Hematopoietic multipotent progenitor cell treated with erythropoietin and hydrocortisone succinate and interleukin-3 and kit ligand, for 15 days (in vitro differentiated cells): ENCODE data around the gene EPB41.
"Not testable (repeated sequence)": the region's sequence is repeated elsewhere in the genome, so short reads cannot be mapped to it uniquely, and the experiment has no call there.

ENCODE experiments used
- DNase-seq: peaks from one replicate; pipeline ENCODE4 v3.0.0-alpha.2; 2015; ENCODE audit warnings: low spot score

The EPB41 gene

GRCh38 chr1:28927266-28927647, 12.9 kb downstream of the EPB41 start:
- no peak for DNase-seq

DNA sequence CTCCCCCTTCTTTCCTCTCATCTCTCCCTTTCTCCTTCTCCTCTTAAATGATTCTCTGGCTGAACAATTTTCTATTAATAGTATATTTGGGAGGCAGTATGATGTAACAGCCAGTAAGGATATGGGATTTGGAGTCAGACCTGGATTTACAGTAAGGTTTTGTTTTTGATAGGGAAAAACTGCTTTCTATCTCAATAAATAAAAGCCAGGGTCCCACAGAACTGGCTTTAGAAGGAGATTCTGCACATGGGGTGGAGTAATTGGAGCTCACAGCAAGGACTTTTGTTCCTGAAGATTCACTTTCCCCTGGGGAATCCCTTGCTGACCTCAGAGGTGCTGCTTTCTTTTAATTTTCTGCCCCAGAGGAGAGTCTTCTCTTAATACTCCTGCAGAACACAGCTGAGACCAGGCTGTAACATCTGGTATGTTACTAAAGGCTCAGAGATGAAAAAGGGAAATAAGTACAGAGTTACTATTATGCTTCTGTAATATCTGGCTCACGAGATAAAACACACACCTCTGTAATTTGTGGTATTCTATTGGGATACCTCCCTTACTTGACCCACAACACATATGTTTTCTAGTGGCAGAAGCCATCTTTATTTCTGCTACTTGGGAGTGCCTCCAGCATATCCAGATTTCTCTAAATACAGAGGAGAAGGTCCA, 13.4 kb downstream of the EPB41 start:
- DNase-seq = no peak

- no peak for DNase-seq
Observed at GRCh38 chr1:28928314-28928941, 14.1 kb downstream of the EPB41 start.

- DNase-seq = no peak
Observed at GRCh38 chr1:28933277-28933676, 18.9 kb downstream of the EPB41 start.

DNA sequence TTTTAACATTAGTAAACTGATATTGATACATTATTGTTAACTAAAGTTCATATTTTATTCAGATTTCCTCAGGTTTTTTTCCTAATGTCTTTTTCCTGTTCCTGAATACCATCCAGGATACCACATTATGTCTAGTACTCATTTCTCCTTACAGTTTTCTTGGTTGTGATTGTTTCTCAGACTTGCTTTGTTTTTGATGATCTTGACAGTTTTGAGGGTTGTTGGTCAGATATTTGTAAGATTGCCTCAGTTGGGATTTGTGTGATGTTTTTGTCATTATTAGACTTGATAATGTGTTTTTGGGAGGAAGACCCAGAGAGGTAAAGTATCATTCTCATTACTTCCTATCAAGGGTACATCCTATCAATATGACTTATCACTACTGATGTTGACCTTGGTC, 19.5 kb downstream of the EPB41 start:
- no peak for DNase-seq

DNA sequence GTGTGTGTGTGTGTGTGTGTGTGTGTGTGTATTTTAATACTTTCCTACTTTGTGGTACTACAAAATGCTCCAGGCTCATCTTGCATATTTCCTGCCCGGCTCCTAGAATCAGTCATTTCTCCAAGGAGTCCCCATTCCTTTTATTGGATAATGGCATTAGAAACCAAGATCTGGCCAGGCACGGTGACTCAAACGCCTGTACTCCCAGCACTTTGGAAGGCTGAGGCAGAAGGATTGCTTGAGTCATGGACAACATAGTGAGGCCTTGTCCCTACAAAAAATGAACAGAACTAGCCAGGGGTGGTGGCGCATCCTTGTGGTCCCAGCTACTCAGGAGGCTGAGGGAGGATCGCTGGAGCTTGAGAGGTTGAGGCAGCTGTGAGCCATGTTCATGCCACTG, 20.3 kb downstream of the EPB41 start:
- no peak for DNase-seq

DNA sequence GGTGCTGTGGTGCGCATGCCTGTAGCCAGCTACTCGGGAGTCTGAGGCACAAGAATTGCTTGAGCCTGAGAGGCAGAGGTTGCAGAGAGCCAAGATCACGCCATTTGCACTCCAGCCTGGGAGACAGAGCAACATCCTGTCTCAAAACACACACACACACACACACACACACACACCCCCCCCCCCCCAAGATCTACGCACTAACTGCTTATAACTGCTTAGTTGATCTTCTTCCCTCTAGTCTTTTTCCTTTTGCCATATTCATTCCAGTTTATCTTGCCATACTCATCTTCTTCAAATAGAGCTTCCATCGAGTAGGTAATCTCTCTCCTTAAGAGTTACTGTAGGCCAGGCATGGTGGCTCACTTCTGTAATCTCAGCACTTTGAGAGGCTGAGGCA, 20.9 kb downstream of the EPB41 start:
- no peak for DNase-seq

DNA sequence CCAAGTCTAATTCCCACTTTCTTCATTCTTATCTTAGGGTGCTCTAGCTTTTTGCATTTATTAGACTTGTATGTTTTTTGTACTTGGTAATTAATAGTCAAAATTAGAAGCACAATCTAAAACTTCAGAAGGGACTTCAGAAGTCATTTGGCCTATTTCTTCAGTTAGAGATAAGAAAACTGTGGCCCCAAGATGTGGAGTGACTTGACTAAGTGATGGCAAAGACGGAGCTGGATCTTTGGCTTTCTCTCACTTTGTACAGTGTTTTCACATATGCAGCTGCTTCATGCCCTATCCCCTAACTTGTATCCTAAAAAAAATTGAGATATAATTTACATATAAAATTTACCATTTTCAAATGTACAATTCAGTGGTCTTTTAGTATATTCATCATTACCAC, 21.7 kb downstream of the EPB41 start:
- DNase-seq = peak; percentile 61

GRCh38 chr1:28936528-28936927, 22.2 kb downstream of the EPB41 start:
- no peak for DNase-seq

DNA sequence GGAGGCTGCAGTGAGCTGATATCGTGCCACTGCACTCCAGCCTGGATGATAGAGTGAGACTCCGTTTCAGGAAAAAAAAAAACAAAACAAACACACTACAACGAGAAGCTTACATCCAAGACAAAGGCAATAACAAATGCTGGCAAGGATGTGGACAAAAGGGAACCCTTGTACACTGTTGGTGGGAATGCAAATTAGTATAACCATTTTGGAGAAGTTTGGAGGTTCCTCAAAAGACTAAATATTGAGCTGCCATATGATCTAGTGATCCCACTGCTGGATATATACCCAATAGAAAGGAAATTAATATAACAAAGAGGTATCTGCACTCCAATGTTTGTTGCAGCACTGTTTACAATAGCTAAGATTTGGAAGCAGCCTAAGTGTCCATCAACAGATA, 29.2 kb downstream of the EPB41 start:
- not testable (repeated sequence) for DNase-seq

DNA sequence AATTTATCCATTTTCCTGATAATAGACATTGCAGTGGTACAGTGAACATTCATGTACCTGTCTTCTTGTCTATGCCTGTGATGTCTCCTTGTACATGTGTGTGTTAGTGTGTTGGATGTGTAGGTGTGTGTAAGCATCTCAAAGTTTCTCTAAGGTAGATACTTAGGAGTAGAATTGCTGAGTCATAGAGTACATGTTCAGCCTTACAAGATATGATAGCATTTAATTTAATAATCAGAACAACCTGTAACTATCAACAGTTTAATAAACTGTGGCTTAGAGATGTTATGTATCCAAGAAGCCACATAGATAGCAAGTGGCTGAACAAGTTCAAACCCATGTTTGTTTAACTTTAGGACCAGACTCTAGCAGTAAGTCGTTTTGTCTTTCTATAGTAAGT, 35.6 kb downstream of the EPB41 start:
- peak; percentile 55 for DNase-seq

GRCh38 chr1:28950449-28950848, 36.1 kb downstream of the EPB41 start:
- DNase-seq = no peak

GRCh38 chr1:28954126-28954726, 39.9 kb downstream of the EPB41 start:
- DNase-seq = no peak

DNA sequence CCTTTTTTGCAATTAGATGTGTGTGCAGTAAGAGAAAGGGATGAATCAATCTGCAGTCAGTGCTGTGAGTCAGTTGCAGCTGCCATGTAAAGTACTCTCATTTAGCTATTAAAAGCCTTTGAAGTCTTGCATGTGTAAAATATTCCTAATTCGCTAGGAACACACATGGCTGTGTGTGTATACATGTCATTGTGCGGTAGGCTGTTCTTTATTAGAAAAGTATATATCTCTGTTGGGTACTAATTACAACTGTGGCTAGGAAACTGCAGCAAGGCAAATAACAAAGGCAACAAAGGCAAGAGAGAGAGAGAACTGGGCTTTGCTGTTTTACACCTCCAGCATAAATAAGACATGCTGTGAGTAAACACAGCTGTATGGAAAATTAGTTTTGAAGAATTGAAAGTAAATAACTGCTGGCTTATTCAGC, 41.7 kb downstream of the EPB41 start:
- no peak for DNase-seq

DNA sequence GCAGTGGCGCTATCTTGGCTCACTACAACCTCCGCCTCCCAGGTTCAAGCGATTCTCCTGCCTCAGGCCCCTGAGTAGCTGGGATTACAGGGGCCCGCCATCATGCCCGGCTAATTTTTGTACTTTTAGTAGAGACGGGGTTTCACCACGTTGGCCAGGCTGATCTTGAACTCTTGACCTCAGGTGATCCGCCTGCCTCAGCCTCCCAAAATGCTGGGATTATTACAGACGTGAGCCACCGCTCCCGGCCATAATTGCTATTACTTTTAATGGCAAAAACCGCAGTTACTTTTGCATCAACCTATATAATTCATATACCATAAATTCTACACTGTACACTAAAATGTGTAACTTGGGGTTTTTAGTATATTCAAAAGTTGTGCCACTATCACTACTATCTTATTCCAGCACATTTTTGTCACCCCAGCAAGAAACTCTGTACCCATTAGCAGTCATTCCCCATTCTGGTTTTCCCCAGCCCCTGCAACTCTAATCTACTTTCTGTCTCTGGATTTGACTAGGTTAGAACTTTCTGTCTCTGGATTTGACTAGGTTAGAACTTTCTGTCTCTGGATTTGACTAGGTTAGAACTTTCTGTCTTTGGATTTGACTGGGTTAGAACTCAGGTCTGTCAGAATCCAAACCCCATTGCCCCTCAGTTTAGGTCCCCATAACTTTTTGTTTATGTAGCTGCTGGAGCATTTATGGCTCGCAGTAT, 47.9 kb downstream of the EPB41 start:
- not testable (repeated sequence) for DNase-seq

- no peak for DNase-seq
Observed at GRCh38 chr1:28965271-28965870, 51.0 kb downstream of the EPB41 start.

DNA sequence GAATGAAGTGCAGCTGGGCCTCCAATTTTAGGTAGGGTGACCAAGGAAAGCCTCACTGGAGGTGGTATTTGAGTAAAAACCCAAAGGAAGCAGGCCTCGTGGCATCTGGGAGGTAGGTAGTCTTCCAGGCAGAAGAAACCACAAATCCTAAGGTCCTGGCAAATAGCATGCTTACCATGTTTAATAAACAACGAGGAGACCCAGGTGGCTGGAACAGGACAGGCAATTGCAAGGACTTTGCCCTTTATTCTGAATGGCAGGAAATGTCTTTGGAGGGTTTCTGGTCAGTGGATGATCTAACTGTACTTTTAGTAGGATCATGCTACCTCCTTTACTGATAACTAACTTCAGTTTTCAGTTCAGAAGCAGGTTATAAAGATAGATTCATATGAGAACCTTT, 52.2 kb downstream of the EPB41 start:
- DNase-seq = no peak

DNA sequence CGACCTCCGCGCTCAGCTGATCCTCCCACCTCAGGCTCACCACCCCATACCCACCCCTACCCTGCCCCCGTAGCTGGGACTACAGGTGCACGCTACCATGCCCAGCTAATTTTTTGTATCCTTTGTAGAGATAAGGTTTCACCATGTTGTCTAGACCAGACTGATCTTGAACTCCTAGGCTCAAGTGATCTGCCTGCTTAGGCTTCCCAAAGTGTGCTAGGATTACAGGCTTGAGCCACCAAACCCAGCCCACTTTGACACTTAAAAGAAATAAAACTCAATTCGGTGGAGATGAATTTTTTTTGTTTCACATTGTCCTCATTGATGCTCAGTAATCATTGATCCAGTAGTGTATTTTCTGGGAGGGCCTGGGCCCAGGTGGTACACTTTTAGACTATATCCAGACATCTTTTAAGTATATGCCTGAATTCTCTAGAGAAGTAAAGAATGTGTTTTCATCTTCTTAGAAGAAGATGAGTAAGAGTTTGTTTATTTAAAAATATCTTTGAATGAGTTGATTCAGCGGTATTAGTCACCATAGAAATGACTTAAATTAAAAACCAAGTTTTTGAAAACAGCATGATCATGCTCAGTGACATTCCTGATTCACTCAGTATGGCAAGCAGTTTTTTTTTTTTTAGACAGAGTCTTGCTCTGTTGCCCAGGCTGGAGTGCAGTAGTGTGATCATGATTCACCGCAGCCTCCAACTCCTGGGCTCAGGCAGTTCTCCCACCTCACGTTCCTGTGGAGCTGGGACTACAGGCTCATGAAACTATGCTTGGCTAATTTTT, 57.8 kb downstream of the EPB41 start:
- DNase-seq = peak; percentile 78

DNA sequence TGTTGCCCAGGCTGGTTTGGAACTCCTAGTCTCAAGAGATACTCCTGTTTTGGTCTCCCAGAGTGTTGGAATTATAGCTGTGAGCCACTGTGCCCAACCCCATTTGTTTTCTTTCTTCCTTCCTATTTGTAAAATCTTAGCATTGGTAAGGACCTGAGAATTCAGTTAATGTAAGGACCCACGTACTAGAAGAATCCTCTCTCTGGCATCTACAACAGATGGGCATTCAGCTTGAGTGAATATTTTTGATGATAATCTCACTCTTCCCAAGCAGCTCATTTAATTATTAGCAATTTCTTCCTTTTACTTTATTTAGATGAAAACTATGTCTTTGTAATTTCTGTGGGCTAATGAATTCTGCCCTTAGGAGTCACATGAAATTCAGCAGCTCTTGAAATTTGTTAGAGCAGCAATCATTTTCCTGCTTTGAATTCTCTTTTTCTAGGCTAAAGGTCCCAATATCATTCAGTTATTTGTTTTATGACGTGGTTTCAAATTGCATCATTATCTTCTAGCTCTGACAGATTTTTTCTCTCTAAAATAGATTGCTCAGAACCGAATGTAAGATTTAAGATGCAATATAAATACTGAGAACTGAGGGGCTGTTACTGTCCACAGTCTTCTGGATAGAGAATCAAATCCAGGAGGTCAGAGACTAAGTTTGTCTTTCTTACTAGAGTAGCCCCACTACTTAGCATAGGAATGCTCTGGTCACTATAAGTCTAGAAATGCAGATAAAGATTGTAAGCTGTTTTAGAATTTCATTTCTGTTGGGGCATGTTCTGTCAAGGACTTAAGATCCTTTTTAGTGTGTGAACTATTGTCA, 59.4 kb downstream of the EPB41 start:
- DNase-seq = no peak

DNA sequence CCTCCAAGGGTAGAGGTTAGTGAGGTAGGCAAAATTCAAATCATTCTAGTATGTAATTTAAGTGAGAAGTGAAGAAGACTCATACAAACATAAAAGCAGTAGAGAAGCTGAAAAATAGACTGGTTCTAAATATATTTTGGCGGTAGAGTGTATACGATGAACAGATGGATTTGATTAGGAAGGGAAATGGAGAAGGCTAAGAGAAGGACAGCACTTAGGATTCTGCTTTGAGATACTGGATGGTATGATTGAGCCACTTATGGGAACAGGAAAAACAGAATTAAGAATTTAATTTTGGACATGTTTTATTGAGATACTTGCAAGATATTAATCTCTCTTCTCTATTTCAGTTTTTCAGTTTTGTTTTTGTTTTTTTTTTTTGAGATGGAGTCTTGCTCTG, 60.1 kb downstream of the EPB41 start:
- DNase-seq = no peak

DNA sequence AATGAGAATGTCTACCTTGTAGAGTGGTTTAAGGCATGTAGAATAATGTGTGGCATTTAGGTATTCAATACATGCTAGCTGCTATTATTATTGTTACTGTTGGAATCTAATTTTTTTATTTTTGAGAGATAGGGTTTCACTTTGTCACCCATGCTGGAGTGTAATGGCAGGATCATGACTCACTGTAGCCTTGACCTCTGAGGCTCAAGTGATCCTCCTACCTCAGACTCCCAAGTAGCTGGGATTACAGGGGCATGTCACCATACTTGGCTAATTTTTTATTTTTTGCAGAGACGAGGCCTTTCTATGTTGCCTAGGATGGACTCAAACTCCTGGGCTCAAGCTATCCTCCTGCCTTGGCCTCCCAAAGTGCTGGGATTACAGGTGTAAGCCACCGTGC, 61.9 kb downstream of the EPB41 start:
- peak; percentile 52 for DNase-seq
